Kidney glomerular epithelial cell (primary cell): ENCODE measurements around the gene RUNX1.

Experiments
- DNase-seq: peaks from one replicate; lab custom pipeline; 2025; lab: John Stamatoyannopoulos, UW

The RUNX1 gene

DNA sequence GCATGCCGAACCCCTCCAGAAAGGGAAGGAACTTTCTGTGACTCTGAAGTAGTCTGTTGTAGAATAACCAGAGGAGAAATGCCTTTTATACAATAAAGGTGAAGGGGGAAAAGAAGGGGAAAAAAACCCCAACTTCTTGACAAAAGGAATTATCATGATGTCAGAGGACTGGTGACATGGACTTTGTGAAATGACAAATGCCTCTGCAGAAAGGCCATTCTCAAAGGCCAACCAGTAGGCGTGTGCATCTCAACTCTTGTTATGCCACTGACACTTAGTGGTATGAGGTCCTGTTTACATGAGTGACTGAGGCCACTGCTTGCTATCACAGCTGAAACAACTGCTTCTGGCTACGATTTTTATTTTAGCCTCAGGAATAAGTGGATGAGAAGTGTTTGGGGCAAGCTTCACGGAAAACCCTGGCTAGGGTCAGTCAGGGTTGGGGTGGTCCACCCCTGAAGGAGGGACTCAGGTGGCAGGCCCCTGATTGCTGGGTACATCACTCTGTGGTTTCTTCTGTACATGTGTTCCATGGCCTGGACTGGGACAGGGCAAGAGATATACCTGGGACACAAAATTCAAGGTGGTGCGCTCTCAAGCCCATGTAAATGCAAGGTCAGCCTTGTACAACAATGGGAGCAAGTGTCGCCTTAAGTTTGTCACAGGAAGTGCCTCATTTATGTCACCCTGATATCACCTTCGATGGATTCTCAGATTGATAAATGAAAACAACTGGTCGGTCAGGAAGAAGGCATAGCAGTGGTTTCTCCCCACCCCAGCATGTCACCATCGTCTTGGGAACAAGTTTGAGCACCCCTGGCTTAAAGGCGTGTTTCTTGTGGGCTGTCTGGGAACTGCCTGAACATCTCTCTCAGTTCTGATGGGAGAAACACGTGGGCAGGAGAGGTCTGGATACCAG is 12.4 kb downstream of the RUNX1 start:
- no peak for DNase-seq

DNA sequence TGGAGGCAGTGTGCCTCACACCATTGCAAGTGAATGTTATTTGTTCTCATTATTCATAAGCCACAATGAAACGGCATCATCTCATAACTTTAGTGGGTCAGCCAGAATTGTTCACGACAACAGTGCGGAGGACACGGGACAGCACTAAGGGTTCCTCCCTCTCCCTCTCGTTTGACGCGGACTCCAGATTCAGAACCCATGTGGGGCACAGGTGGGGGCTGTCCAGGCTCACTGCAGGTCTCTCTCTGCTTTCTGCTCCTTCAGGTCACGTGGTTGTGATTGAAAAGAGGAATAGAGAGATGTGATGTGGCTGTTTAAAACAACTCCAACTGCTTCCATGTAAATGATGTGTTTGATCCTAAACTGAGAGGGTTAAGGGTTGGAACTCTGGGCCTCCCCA is 13.5 kb downstream of the RUNX1 start:
- no peak for DNase-seq

DNA sequence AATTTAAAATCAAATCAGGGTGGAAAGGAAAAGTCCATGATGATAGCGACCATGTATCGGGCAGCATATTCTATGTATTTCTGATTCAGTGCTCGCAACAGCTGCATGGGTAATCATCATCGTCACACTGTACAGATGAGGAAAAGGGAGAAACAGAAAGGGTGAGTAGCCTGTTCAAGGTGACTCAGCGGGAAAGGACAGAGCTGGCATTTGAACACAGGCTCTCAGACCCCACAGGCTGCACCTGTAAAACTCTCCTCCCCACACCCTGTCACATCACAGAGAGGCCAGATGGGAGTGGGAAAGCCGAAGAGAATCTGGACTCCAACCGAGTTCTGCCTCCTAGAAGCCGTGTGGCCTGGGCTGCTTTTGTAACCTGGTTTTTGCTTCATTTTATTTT is 14.0 kb downstream of the RUNX1 start:
- no peak for DNase-seq

DNA sequence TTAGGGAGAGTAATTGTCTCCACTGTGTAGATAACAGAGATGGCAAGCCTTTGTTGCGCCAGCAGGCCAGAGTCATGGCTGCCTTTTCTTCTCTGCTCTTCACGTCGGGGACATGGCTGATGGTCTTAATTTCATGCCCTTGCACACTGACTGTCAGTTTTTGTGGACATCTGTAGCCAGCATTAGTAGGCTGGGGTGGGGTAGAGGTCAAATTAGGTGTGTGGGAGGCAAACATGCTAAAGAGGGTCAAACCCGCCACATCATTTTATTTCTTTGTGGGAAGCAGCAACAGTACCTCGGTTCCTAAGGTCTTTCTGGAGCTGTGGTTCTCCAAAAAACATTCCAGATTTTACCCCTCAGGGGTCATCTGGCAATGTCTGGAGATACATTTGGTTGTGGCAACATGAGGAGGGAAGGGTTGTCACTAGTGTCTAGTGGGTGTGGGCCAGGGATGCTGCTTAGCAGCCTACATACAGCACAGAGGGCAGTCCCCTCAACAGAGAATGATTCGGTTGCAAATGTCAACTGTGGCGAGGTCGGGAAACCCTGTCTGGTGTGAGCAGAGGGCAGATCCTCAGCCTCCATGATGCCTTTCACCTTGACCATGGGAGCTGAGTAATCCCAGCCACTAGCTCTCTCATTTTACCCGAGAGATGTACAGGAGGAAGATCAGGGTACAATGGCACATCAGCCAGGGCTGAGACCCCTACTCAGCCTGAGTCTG is 14.7 kb downstream of the RUNX1 start:
- DNase-seq: no peak

DNA sequence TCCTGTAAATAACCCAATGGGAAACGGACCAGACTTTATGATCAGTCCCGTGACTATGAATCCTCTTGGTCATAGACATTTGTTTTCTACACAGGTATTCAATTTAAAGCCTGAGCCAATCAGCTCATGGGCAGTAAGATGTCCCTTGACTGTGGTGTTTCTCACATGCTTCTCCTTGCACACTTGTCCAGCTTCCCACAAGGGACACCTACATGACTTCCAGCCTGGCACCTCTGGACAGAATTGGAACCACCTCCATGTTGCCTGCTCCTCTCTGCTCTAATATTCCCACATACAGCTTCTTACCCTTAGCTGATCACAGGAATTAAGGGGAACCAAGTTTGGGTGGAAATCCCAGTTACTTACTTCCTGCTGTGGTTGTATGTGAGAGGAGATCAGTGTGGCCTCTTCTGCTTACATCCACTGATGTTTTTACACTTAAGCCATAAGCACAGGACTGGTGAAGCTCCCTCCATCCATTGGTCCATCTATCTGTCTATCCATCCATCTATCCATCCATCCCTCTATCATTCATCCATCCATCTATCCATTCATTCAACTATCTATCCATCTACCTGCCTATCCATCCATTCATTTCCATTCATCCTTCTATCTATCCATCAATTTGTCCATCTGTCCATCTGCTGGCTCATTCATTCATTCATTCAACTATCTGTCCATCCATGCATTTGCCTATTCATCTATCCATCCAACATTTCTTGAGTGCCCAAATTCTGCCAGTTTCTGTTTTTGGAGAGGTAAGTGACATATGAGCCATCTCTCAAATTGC is 16.4 kb downstream of the RUNX1 start:
- DNase-seq: no peak

DNA sequence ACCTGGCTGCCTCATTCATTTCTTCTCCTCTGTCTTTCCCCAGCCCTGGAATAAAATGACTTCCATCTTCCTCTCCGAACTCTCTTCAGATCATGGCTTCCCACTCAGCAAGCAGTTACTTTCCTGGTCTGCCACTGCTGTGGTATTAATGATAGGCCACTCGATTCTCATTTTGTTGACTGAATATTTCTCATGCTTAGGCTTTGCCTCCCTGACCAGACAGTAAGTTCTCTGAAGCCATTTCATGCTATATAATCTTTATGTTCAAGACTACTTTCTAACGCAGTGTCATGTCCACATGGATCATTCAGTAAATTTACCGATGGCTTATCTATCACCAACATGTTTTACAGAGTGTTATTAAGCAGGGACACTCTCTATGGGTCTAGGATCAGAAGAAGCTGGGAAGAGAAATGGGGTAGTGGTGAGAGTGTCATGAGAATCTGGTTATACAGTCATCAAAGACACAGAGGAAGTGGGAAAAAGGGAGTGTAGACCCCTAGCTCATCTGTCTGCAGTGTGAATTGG is 20.6 kb downstream of the RUNX1 start:
- DNase-seq: no peak

DNA sequence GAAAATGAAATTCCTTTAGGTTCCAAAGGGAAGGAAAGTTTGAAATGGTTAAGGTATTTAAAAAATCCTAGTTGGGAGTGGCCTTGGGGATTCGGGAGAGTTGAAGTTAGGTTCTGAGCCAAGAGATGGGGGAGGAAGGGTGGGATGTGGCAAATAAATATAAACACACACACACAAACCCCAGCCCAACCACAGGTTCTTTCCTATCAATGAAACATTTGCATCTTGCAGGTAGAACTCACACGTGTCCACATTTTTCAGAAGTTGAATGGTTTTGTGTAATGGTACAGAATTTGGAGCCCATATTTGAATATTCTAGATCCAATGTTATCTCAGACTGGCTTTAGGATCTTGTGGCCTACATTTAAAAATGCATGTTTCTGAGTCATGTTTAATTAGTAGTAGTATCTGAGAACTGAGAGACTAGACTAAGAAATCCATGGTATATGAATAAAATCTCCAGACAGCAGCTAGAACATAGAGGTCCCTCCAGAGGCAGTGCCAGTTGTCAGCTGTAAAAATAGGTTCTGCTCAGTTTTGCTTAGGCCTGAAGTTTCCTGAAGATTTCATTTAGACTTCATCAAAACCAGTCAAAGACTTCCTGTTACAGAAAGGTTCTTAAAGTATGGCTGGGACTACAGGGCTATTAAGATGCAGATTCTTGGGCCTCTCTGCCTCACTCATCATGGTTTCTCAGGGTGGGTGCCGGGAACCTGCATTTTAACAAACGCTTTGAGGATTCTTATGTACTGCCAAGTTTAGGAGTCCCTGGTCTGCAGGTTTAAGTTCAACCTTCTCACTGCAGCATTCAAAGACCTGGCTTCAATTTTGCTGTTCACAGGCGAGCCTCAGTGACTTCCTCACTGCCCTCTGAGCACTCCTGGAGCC is 21.3 kb downstream of the RUNX1 start:
- DNase-seq: no peak

DNA sequence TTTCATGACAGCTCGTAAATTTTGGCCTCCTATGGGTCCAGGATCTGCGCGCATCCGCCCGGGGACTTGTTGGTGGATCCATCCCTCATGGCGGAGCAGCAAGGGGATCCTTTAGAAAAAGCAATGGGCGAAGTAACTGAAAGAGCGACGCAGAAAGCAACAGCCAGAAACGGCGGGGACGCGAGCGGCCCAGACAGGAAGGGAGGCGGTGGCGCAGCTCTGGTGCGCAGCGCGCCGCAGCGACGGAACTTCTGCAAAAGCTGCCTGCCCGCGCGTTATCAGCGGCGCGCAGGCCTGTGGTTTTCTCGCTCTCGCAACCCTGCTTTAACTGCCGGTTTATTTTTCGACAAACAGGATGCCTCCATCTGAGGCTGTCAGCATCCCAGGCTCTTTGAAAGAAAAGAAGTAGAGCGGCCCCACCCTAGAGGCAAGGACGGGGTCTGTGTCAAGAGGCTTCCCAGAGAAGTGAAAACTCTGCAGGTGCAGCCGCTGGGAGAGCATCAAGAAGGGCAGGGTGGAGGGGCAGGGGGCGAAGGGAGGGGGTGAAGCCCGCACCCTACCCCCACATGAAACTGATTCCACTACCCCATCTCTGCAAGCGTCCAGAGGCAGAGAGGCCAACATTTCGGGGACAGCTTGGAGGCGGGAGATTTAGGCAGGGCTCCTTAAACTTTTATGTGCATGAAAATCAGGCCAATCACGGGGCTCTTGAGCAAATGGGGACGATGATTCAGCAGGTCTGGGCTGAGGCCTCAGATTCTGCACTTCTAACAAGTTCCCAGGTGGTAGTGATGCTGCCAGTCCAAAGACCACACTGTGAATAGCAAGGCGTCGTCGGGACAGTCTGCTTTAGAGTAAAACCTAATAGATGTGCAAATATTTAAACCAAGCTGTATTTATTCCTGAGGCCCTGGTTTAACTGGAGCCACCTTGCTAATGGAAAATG is 22.2 kb downstream of the RUNX1 start:
- DNase-seq: no peak

DNA sequence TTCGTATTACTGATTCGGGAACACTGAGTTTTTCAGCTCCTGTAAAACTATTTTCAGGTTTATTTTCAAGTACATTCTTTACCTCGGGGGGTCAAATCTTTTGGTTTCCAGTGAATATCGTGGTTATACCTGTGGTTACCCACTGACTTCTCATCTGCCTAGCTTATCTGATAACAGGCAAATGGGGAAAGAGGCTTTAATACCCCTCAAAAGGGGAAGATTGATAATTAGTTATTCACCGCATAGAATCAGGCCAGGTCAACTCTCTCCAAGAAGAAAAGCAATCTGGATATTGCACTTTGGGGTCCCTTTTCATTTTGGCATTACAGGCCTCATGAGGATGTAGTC is 23.0 kb downstream of the RUNX1 start:
- no peak for DNase-seq

DNA sequence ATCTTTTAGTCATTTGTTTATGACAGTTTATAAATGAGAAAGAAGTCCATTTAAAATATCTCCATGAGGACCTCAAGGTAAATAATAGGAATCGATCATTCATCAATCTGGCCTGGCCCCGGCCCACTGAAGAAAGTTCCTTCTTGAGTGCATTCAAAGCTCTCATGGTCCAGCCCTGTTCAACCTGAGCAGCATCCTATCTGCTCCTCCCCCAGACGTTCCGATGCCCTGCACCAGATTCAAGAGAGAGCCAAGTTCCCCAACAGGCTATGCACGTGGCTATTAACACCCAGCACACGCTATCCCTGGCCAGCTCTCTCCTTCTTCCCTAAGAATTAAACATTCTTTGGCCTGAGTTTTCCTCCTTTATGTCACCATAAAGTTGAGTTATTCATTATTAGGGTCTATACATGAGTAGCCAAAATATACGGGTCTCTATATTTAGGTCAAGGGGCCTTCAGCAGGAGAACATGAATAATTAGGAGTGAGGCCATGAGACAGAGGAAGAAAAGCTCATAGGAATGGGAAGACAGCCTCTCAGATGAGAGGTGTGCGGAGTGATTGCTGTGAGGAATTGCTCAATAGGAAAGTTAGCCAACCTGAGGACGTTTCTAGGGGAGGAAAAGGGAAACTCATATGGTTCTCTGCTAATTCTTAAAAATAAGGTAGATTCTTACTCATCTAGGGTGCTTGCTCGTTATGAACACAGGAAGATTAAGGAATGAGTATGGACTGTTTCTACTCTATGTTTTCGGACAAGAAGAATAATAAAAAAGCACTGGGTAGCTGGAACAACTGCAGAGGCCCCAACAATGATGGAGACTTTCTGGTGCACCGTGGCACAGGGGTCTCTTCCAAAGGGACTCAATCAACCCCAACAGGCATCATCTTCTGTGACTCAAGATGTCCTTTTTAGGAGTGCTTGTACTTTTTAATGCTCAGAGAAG is 23.6 kb downstream of the RUNX1 start:
- DNase-seq: no peak

DNA sequence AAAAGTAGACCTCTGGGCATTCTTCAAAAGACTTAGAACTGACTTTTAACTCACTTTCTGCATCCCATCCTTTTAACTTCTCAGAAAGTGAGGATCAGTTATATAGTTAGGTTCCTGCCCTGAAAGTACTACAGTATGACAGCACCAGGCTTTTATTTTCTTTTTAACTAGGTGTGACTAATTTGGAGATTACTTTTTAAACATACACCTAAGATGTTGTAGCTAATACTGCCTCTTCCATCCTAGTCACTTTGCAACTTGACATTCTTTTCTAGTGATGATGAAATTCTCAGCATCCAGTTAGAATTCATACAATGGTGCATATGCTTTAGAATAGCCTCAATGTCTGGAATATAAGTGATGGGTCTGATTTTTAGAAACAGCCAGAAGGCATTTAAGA is 24.6 kb downstream of the RUNX1 start:
- DNase-seq: no peak

DNA sequence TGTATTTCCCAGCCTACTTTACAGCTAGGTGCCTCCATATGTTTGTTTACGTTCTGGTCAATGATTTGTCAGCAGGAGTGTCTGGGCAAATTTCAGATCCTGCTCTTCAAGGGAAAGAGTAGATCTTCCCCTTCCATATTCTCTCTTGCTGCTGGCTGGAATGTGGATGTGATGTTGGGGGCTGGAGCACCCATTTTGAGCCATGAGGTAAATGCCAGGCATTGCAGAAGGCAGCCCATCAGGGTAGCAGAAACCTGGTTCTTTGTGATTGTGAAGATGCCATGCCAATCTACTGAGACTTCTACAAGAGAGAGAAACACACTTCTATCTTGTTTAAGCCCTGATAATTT is 25.1 kb downstream of the RUNX1 start:
- no peak for DNase-seq

DNA sequence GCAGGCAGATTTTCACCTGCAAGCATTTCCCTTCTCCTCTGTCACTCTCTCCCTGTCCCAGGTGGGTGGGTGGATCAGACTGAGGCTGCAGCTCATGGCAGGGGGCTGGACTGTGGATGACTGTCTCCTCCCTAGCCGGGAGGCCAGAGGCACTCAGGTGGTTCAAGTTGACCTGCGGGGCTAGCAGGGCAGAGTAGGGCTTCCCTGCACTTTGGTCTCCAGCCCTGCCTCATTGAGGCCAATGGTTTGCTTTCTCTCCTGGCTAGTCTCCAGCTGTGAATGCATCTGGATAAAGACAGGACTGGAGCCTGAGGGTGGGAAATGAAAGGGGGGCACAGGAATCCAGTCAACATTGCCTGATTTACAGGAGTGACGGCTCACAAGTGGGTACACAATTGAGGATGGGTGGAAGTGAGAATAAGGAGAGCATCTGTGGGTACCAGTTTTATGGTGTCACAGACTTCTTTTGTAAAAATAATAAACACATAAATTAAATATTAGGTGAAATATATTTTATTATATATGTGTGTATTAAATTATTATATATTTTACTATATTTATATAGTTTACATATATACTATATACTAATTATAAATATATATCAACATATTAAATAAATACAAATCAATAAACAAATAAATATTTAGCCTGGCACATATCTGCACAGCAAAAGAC is 25.6 kb downstream of the RUNX1 start:
- no peak for DNase-seq

DNA sequence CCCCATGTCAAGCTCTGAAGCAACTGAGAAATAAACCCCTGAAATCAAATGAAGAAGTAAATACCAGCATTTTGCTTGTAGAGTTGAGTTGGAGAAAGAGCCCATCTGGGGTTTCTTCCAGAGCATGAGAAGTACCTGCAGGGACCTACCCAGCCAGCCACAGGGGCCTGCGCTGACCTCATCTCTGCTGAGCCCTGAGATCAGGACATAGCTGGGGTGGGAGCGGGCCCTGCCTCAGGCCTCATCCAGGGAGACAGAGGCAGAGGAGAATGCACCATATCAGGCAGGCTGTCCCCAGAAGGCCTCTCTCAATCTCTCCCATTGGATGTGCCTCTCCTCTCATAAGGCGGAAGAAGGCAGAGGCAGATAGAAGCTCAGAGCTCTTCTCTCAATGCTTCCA is 27.6 kb downstream of the RUNX1 start:
- no peak for DNase-seq

DNA sequence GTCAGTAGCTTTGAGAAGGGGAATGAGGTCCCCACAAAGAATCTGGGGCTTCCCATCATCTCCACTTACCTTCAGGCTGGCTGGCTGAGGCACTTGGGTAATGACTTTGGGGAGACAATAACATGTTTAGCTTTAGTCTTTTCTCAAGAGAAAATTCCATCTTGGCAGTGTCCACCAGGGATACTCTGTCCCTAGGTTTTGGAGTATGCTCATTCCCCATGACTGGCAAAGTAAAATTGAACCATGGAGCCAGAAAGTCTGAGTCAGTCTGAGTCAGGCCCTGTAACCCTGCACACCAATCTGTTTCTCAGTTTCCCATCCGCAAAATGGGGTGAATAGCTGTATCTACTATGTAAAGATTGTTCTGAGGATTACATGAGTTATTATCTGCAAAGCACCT is 28.2 kb downstream of the RUNX1 start:
- no peak for DNase-seq

DNA sequence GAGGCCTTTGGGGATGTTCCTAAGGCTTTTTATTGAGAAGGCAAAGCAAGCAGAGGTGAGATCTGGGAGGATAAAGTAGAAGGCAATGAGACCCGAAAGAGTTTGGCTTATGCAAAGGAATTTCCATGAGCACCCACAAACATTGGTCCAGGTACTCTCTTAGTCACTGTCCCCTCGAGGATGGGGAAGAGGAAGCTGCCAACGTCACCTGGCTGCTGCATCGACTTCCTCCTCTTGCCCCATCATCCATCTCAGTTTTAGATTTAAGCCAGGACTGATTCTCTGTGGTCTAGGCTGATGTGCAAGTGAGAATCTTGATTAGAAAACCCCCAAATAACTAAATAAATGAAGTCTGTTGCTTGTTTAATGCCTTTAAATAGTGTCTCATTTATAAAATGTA is 28.7 kb downstream of the RUNX1 start:
- DNase-seq: no peak

DNA sequence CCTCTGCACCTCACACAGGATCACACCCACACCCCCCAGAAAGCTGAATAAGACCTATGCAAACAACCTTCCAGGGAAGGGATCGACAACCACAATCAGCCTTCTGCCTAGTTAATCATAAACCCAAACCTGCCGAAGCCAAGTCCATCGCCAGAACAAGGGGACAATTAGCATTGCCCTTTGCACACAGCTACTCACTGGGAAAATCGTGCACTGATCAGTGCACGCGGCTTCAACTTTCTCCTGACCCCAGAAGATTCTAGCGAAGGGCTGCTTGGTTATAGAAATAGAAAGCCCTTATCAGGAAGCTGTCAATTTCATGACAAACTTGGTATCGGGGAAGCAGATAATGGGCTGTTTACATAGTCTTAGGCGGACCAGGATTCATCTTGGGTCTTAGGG is 29.5 kb downstream of the RUNX1 start:
- peak; percentile 76 for DNase-seq

DNA sequence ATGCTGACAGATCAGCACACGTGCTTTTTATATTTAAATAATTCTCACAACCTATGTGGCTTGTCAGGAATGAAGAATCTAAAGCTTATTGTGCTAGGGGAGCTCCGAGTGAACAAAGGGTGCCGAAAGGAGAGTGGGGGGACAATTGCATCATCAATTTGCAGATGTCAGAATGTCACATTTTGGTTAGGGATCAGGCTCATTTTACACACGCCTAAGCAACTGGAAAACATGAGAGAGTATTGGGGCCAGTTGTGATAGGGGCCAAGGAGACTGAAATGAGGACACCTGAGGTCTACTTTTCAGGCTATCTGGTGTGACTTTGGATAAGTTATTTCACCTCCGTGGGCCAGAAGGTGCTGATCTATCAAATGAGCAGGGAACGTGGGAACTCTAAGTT is 31.8 kb downstream of the RUNX1 start:
- DNase-seq: no peak
